Hematopoietic multipotent progenitor cell treated with erythropoietin and hydrocortisone succinate and interleukin-3 and kit ligand, for 6 days (in vitro differentiated cells): Measurements from ENCODE around the gene MAGEA11.
"Not testable (repeated sequence)": the region's sequence is repeated elsewhere in the genome, so short reads cannot be mapped to it uniquely, and the experiment has no call there.

ENCODE experiments used
- DNase-seq: peaks from one replicate; pipeline ENCODE4 v3.0.0-alpha.2; 2015

The MAGEA11 gene

GRCh38 chrX:149711545-149712236 lies at the start of gene MAGEA11:
Gene MAGEA11, plus strand, starts transcription at chrX:149712060. Its CDS starts 1,100 bp downstream, at chrX:149713160.
- DNase-seq = no peak

- not testable (repeated sequence) for DNase-seq
Observed at GRCh38 chrX:149675088-149675487, 36.8 kb upstream of the MAGEA11 start.

GRCh38 chrX:149675554-149675953 lies 36.3 kb upstream of the MAGEA11 start:
- not testable (repeated sequence) for DNase-seq

GRCh38 chrX:149679164-149679678 lies 32.6 kb upstream of the MAGEA11 start:
- DNase-seq = not testable (repeated sequence)

- DNase-seq = no peak
Observed at GRCh38 chrX:149681182-149681581, 30.7 kb upstream of the MAGEA11 start.

GRCh38 chrX:149682031-149682430 lies 29.8 kb upstream of the MAGEA11 start:
- no peak for DNase-seq

GRCh38 chrX:149682956-149683947 lies 28.6 kb upstream of the MAGEA11 start:
- no peak for DNase-seq

- no peak for DNase-seq
Observed at GRCh38 chrX:149683966-149684730, 27.7 kb upstream of the MAGEA11 start.

- no peak for DNase-seq
Observed at GRCh38 chrX:149687991-149688390, 23.9 kb upstream of the MAGEA11 start.

GRCh38 chrX:149688552-149688951 lies 23.3 kb upstream of the MAGEA11 start:
- DNase-seq = no peak

- DNase-seq = no peak
Observed at GRCh38 chrX:149691794-149692193, 20.1 kb upstream of the MAGEA11 start.

- DNase-seq = not testable (repeated sequence)
Observed at GRCh38 chrX:149692686-149693272, 19.1 kb upstream of the MAGEA11 start.

GRCh38 chrX:149699761-149700160 lies 12.1 kb upstream of the MAGEA11 start:
- DNase-seq = peak; percentile 1

- DNase-seq = no peak
Observed at GRCh38 chrX:149704664-149705063, 7.2 kb upstream of the MAGEA11 start.

GRCh38 chrX:149707147-149707901 lies 4.5 kb upstream of the MAGEA11 start:
- no peak for DNase-seq

- no peak for DNase-seq
Observed at GRCh38 chrX:149712831-149713230, 971 bp downstream of the MAGEA11 start.

- DNase-seq = no peak
Observed at GRCh38 chrX:149713279-149714050, 1.6 kb downstream of the MAGEA11 start.

GRCh38 chrX:149715468-149715867 lies 3.6 kb downstream of the MAGEA11 start:
- DNase-seq = no peak

GRCh38 chrX:149716632-149717031 lies 4.8 kb downstream of the MAGEA11 start:
- DNase-seq = no peak

- no peak for DNase-seq
Observed at GRCh38 chrX:149717803-149718202, 5.9 kb downstream of the MAGEA11 start.

- DNase-seq = no peak
Observed at GRCh38 chrX:149718757-149719156, 6.9 kb downstream of the MAGEA11 start.
